ENCODE measurements around the gene NUDT22. TPM values are rescaled to one million over a fixed set of nuclear protein-coding genes. Genes with fewer than 3 reads are reported as not detected.

Gene NUDT22
- total and polyA plus RNA-seq, 2 donors (not counting 1 experiment from before 2014, with no cell fraction given) = 104 to 139 TPM

DNA sequence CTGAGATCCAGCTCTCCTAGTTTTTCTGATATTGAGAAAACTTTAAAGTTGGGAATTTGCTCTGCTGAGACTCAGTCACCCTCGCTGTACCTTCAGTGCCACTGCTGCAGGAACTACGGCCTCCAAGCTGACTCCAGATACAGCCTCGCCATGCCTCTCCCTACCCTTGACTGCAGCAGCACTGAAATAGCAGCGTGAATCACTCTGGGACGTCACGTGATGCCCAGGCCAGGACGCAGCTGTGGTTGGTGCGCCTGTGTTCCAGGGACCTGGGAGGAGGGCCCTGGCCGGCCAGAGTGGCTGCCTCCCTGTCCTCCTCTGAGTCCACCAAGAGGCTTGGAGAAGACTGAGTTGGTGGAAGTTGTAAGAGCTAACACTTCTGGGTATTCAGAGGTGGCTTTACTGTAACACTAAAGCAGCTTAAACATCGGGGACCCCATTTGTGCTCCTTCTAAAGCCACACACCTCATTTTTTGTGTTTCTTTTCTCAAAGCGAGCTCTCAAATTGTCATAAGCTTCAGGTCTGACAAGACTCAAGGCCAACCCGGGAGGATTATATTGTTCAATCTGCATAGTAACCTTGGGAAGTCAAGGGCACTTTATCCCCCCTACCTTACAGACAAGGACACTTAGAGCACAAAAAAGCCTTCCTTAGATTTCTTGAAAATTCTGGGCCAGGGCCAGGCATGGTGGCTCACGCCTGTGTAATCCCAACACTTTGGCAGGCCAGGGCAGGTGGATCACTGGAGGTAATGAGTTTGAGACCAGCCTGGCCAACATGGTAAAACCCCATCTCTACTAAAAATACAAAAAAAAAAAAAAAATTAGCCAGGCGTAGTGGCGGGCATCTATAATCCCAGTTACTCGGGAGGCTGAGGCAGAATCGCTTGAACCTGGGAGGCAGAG, 44.3 kb upstream of the NUDT22 start:
- H3K27me3 ChIP-seq (replicated peaks in 1 of 4; ENCODE audit: control extremely low read depth in 1 of 4, control insufficient read depth in 3 of 4, insufficient read depth in 4 of 4, low read length in 3 of 4) = no peaks in the 10 kb centered on the region
- peak overlapping the region; percentile 35 for H3K4me2 ChIP-seq (replicated peaks; ENCODE audit: low read depth, low read length, poor library complexity, severe bottlenecking)
- H3K27me3 Mint-ChIP-seq = no peaks in the 10 kb centered on the region
- peaks cover 38% of the 10 kb centered on the region for H3K4me1 Mint-ChIP-seq
- H3K27ac ChIP-seq (ENCODE audit: low read length in 2 of 2) = no peak overlapping the region
- peak overlapping the region; percentile 47 for H2AFZ ChIP-seq (ENCODE audit: insufficient read depth, low read depth, low read length, poor library complexity, severe bottlenecking)
- TF ChIP-seq, protein P1, sequence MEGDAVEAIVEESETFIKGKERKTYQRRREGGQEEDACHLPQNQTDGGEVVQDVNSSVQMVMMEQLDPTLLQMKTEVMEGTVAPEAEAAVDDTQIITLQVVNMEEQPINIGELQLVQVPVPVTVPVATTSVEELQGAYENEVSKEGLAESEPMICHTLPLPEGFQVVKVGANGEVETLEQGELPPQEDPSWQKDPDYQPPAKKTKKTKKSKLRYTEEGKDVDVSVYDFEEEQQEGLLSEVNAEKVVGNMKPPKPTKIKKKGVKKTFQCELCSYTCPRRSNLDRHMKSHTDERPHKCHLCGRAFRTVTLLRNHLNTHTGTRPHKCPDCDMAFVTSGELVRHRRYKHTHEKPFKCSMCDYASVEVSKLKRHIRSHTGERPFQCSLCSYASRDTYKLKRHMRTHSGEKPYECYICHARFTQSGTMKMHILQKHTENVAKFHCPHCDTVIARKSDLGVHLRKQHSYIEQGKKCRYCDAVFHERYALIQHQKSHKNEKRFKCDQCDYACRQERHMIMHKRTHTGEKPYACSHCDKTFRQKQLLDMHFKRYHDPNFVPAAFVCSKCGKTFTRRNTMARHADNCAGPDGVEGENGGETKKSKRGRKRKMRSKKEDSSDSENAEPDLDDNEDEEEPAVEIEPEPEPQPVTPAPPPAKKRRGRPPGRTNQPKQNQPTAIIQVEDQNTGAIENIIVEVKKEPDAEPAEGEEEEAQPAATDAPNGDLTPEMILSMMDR (IDR thresholded peaks at IDR 0.05) = no peak
- no peak for TF ChIP-seq EZH2 (IDR thresholded peaks at IDR 0.05; ENCODE audit: borderline replicate concordance, insufficient read depth, low read depth, low read length, poor library complexity, severe bottlenecking)
- no peaks in the 10 kb centered on the region for H3K9me3 Mint-ChIP-seq (ENCODE audit: insufficient read depth)
- no peaks in the 10 kb centered on the region for H3K9me3 ChIP-seq (ENCODE audit: control extremely low read depth in 1 of 3, control insufficient read depth in 2 of 3, insufficient read depth in 1 of 3, low read length in 2 of 3)
- no peak overlapping the region for H3K4me3 ChIP-seq (ENCODE audit: control extremely low read depth in 1 of 5, extremely low read depth in 1 of 5, insufficient read depth in 1 of 5, low read depth in 2 of 5, low read length in 4 of 5)
- ChIA-PET CTCF (interaction anchor here (0.7 to 1.0 kb wide), 2 partner anchors 119 to 120 kb away, joined by 3 read pairs; no protein-coding TSS in a partner anchor), POLR2A (interaction anchor here (0.6 to 0.7 kb wide), 4 partner anchors 11 to 247 kb away, joined by 3 to 4 read pairs (median 3); no protein-coding TSS in a partner anchor)
- no peak overlapping the region for H3K9ac ChIP-seq (ENCODE audit: low read length)
- no peak for DNase-seq
- no peak for ATAC-seq (ENCODE audit: low read depth)
- peak overlapping the region; percentile 32 for H3K27ac Mint-ChIP-seq
- H3K4me3 Mint-ChIP-seq = peak overlapping the region; percentile 34
- peaks cover 18 to 31% of the 10 kb centered on the region in 2 donors for H3K4me1 ChIP-seq (ENCODE audit: control insufficient read depth in 2 of 2, insufficient read depth in 2 of 2, low read length in 2 of 2)
- H3K36me3 ChIP-seq (replicated peaks in 1 of 2; ENCODE audit: control extremely low read depth in 1 of 2, control insufficient read depth in 1 of 2, extremely low read depth in 1 of 2, insufficient read depth in 2 of 2, low read length in 1 of 2) = peaks cover 0 to 2% of the 10 kb centered on the region in 2 experiments
- 29% methylated on average over 12 of the region's 17 CpGs for WGBS (ENCODE audit: insufficient coverage)
- no peaks in the 10 kb centered on the region for H4K20me1 ChIP-seq (ENCODE audit: control insufficient read depth, insufficient read depth, low read length, poor library complexity, severe bottlenecking)
- peaks cover 43% of the 10 kb centered on the region for H3K79me2 ChIP-seq (ENCODE audit: control insufficient read depth, insufficient read depth, low read length)
- intact Hi-C loops (cut with micrococcal nuclease) = no loop called here
